Inflammatory macrophage treated with lipopolysaccharide for 1 hour (primary cell): ENCODE measurements around the gene CELSR1.
"Not testable (repeated sequence)": the region's sequence is repeated elsewhere in the genome, so short reads cannot be mapped to it uniquely, and the experiment has no call there.

ENCODE experiments used
- DNase-seq, 2 donors: peaks; one replicate each; pipeline ENCODE4 v3.0.0-alpha.2; 2020 to 2022

CELSR1 gene

GRCh38 chr22:46478083-46478551 lies 59.3 kb downstream of the CELSR1 start:
- DNase-seq: no peak

- peak; percentile 73 to 84 for DNase-seq
These were observed 60.9 kb downstream of the CELSR1 start for GRCh38 chr22:46476547-46476941.

- no peak for DNase-seq
These were observed 63.4 kb downstream of the CELSR1 start for GRCh38 chr22:46473896-46474557.

GRCh38 chr22:46473021-46473779 lies 64.2 kb downstream of the CELSR1 start:
- DNase-seq: no peak

GRCh38 chr22:46472722-46473016 lies 64.8 kb downstream of the CELSR1 start:
- no peak for DNase-seq

- DNase-seq: no peak
These were observed 65.3 kb downstream of the CELSR1 start for GRCh38 chr22:46471901-46472721.

GRCh38 chr22:46471330-46471729 lies 66.1 kb downstream of the CELSR1 start:
- not testable (repeated sequence) for DNase-seq

- DNase-seq: no peak
These were observed 67.7 kb downstream of the CELSR1 start for GRCh38 chr22:46469711-46470110.

- DNase-seq: no peak
These were observed 70.4 kb downstream of the CELSR1 start for GRCh38 chr22:46467006-46467405.

- DNase-seq: no peak
These were observed 71.2 kb downstream of the CELSR1 start for GRCh38 chr22:46466255-46466676.

- no peak for DNase-seq
These were observed 71.6 kb downstream of the CELSR1 start for GRCh38 chr22:46465793-46466192.

- DNase-seq: no peak
These were observed 72.1 kb downstream of the CELSR1 start for GRCh38 chr22:46465345-46465720.

GRCh38 chr22:46464701-46465344 lies 72.6 kb downstream of the CELSR1 start:
- no peak for DNase-seq

GRCh38 chr22:46464296-46464695 lies 73.1 kb downstream of the CELSR1 start:
- DNase-seq: no peak

GRCh38 chr22:46463435-46464227 lies 73.8 kb downstream of the CELSR1 start:
- DNase-seq: no peak

GRCh38 chr22:46462726-46463371 lies 74.6 kb downstream of the CELSR1 start:
- no peak for DNase-seq

GRCh38 chr22:46461566-46462180 lies 75.7 kb downstream of the CELSR1 start:
- no peak for DNase-seq

- no peak for DNase-seq
These were observed 76.6 kb downstream of the CELSR1 start for GRCh38 chr22:46460857-46461256.

- DNase-seq: no peak
These were observed 77.9 kb downstream of the CELSR1 start for GRCh38 chr22:46459347-46460065.

- DNase-seq: no peak
These were observed 78.9 kb downstream of the CELSR1 start for GRCh38 chr22:46458525-46458924.
